Posterior cingulate gyrus (tissue), 11 donors: ENCODE measurements around the gene NCSTN.

Experiments used
- DNase-seq, 10 donors: peaks; one replicate each; pipeline versions ENCODE4 v3.0.0 to v3.0.0-alpha.2; 2020 to 2021; ENCODE audit warnings: mixed read lengths in 3 of 10
- intact Hi-C: fragments of 100-400 bp; cut with DNase I; formaldehyde crosslinking; loops from one replicate; pipeline ENCODE4 v1.15.1; 2023

The NCSTN gene

GRCh38 chr1:160342953-160343869 lies at the start of gene NCSTN, which contains the start of gene COPA:
Gene NCSTN (plus strand): TSS chr1:160343383. CDS start chr1:160343397, 14 bp downstream.
Gene COPA (minus strand): TSS chr1:160343250. CDS start chr1:160343170, 80 bp downstream.
- intact Hi-C loops, result loop anchor here (10.0 kb wide), 1 partner anchor 48 kb away; no protein-coding TSS in a partner anchor
- DNase-seq, result peak; percentile 84 to 98 (median 90)

GRCh38 chr1:160296036-160296435 lies 47.1 kb upstream of the NCSTN start:
- DNase-seq, result no peak
- intact Hi-C loops, result loop anchor here (10.0 kb wide), 2 partner anchors 49 to 79 kb away; partner anchors contain the start of genes COPA and NCSTN

GRCh38 chr1:160300173-160300572 lies 43.0 kb upstream of the NCSTN start:
- intact Hi-C loops, result no loop called here
- no peak for DNase-seq

- intact Hi-C loops, result no loop called here
- no peak for DNase-seq
Measured at GRCh38 chr1:160307118-160307791, 35.9 kb upstream of the NCSTN start.

GRCh38 chr1:160308451-160309184 lies 34.6 kb upstream of the NCSTN start:
- intact Hi-C loops, result no loop called here
- DNase-seq, result no peak

- intact Hi-C loops, result no loop called here
- DNase-seq, result no peak
Measured at GRCh38 chr1:160309185-160309557, 34.0 kb upstream of the NCSTN start.

GRCh38 chr1:160309571-160309970 lies 33.6 kb upstream of the NCSTN start:
- no peak for DNase-seq
- intact Hi-C loops, result no loop called here

- intact Hi-C loops, result no loop called here
- no peak for DNase-seq
Measured at GRCh38 chr1:160315359-160315758, 27.8 kb upstream of the NCSTN start.

GRCh38 chr1:160322831-160323230 lies 20.4 kb upstream of the NCSTN start:
- intact Hi-C loops, result no loop called here
- DNase-seq, result no peak

- no peak for DNase-seq
- intact Hi-C loops, result no loop called here
Measured at GRCh38 chr1:160325252-160325651, 17.9 kb upstream of the NCSTN start.

- intact Hi-C loops, result no loop called here
- DNase-seq, result no peak
Measured at GRCh38 chr1:160326418-160326817, 16.8 kb upstream of the NCSTN start.

- peak in 1 of 10 donors; percentile 16 for DNase-seq
- intact Hi-C loops, result no loop called here
Measured at GRCh38 chr1:160328184-160328583, 15.0 kb upstream of the NCSTN start.

GRCh38 chr1:160330119-160330518 lies 13.1 kb upstream of the NCSTN start:
- intact Hi-C loops, result no loop called here
- DNase-seq, result no peak

- intact Hi-C loops, result no loop called here
- DNase-seq, result no peak
Measured at GRCh38 chr1:160332516-160332915, 10.7 kb upstream of the NCSTN start.

- intact Hi-C loops, result no loop called here
- DNase-seq, result no peak
Measured at GRCh38 chr1:160338580-160338979, 4.6 kb upstream of the NCSTN start.

GRCh38 chr1:160340146-160340545 lies 3.0 kb upstream of the NCSTN start:
- intact Hi-C loops, result loop anchor here (10.0 kb wide), 1 partner anchor 45 kb away; no protein-coding TSS in a partner anchor

GRCh38 chr1:160340866-160341265 lies 2.3 kb upstream of the NCSTN start:
- intact Hi-C loops, result loop anchor here (10.0 kb wide), 1 partner anchor 46 kb away; no protein-coding TSS in a partner anchor
- no peak for DNase-seq

More at GRCh38 chr1:160340146-160340545, 3.0 kb upstream of the NCSTN start:
- DNase-seq, result no peak

- DNase-seq, result no peak
- intact Hi-C loops, result loop anchor here (10.0 kb wide), 1 partner anchor 48 kb away; no protein-coding TSS in a partner anchor
Measured at GRCh38 chr1:160342526-160342925, 657 bp upstream of the NCSTN start.

GRCh38 chr1:160344241-160344640 lies 1.1 kb downstream of the NCSTN start:
- intact Hi-C loops, result loop anchor here (10.0 kb wide), 1 partner anchor 49 kb away; no protein-coding TSS in a partner anchor
- DNase-seq, result no peak

GRCh38 chr1:160344936-160345335 lies 1.8 kb downstream of the NCSTN start:
- DNase-seq, result no peak
- intact Hi-C loops, result loop anchor here (10.0 kb wide), 1 partner anchor 50 kb away; no protein-coding TSS in a partner anchor
